Tibial artery (tissue), 4 donors: ENCODE results near the gene RHOJ.
"Not testable (repeated sequence)": the region's sequence is repeated elsewhere in the genome, so short reads cannot be mapped to it uniquely, and the experiment has no call there.

Experiments
- DNase-seq, 2 donors: peaks; one replicate each; pipeline ENCODE4 v3.0.0-alpha.2; 2019
- H3K27ac ChIP-seq, 2 donors: fragments of 200-600 bp; sonication (generic) in 1 of 2; 1 replicate in 1 of 2; 2 replicates in 1 of 2; pipeline ENCODE4 v1.5.1; 2018 to 2019; ENCODE audit warnings: mild to moderate bottlenecking in 1 of 2
- H3K27me3 ChIP-seq, 2 donors: fragments of 200-600 bp; sonication (generic) in 1 of 2; one replicate each; pipeline versions ENCODE4 v1.5.1 to v1.6.0; 2016 to 2019
- H3K36me3 ChIP-seq, 3 donors: fragments of 200-600 bp; sonication (generic) in 2 of 3; one replicate each; pipeline ENCODE4 v1.5.1; 2016 to 2019; ENCODE audit warnings: mild to moderate bottlenecking in 2 of 3
- H3K4me1 ChIP-seq, 4 donors: fragments of 200-600 bp; sonication (generic) in 2 of 4; 1 replicate in 3 of 4; 2 replicates in 1 of 4; pipeline ENCODE4 v1.5.1; 2016 to 2019
- H3K4me3 ChIP-seq, 2 donors: fragments of 200-600 bp; sonication (generic) in 1 of 2; 1 replicate in 1 of 2; 2 replicates in 1 of 2; pipeline ENCODE4 v1.5.1; 2018 to 2019; ENCODE audit warnings: mild to moderate bottlenecking in 2 of 2
- H3K9me3 ChIP-seq, 3 donors: fragments of 200-600 bp; sonication (generic) in 1 of 3; one replicate each; pipeline ENCODE4 v1.5.1; 2016 to 2019
- CTCF ChIP-seq, 2 experiments: fragments of 200-600 bp in 1 of 2; fragments of 450-650 bp in 1 of 2; IDR thresholded peaks; one replicate each; pipeline ENCODE4 v1.5.1; 2017 to 2019; ENCODE audit warnings: antibody characterized with exemption in 2 of 2, mild to moderate bottlenecking in 1 of 2, moderate library complexity in 1 of 2
- intact Hi-C: fragments of 100-400 bp; cut with DNase I; formaldehyde crosslinking; loops from one replicate; pipeline ENCODE4 v1.15.0; 2023; ENCODE audit warnings: low total_unique reads

RHOJ gene

DNA sequence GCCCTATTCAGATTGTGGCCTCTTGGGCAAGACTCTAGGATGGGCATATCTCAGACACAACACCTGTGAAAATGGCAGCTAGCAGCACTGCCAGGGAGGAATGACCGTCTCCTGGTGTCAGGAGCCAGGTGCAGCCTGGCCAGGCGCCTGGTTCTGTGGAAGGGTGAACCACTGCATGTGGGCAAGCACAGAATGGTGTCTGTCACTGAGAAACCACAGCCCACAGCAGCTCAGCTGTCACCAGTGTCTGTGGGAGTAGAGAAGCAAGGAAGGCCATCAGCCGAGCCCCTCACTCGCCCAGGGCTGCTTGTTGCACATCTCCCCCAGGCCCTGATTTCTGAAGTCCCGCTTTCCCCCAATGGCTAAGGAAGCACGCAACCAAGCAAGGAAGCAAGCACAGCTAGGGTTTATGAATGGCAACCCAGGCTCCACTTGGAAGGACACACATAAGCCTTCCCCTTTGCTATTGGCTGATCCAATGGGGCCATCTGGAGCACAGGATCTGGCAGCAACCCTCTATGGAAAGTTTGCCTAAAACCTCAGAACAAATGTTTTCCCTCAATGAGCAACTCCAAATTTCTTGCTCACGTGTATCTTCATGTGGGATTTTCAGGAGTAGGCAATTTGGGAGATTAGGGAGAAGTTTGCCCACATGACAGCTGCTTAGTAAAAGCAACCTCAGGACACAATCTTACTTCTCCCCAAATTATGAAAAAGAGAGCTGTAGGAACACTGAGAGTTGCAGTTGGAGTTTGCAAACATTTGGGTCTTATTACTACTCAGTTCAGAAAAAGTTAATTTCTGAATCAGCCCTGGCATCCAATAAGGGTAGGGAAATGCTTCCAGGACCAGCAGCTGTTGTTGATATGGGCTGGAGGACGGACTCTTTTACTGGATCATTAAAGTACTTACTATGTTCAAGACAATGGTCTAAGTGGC lies 69.7 kb downstream of the RHOJ start:
- Histone ChIP-seq H3K27ac (no peak overlapping the region), H3K4me1 (peaks cover 0 to 10% (median 0%) of the 10 kb centered on the region in 4 donors), H3K36me3 (no peaks in the 10 kb centered on the region), H3K27me3 (no peaks in the 10 kb centered on the region), H3K9me3 (no peaks in the 10 kb centered on the region), H3K4me3 (no peak overlapping the region)
- no peak for DNase-seq
- intact Hi-C loops = loop anchor here (2.0 kb wide), 1 partner anchor 99 kb away; no protein-coding TSS in a partner anchor
- no peak for TF ChIP-seq CTCF (IDR thresholded peaks at IDR 0.05)

DNA sequence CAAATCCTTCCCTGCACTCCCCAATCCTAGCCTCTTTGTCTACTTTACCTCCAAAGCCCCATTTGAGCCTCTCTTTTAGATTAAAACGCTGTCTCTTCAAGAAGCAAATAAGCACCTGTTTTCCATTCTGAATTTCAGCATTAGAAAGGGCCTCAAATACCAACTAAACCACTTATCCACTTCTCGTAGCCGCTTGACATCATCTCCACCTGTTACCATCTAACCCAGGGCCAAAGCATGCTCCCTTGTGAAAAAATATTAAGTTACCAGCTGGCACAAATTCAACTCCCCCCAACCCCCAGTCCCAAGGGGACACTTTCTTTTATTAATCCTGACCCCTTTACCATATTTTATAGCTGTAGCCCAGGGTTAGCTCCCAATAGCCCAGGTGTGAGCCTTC lies 71.4 kb downstream of the RHOJ start:
- H3K27ac ChIP-seq = no peak overlapping the region
- no peaks in the 10 kb centered on the region for H3K36me3 ChIP-seq
- TF ChIP-seq CTCF (IDR thresholded peaks at IDR 0.05) = no peak
- no peak overlapping the region for H3K4me3 ChIP-seq
- no peaks in the 10 kb centered on the region for H3K27me3 ChIP-seq
- H3K9me3 ChIP-seq = no peaks in the 10 kb centered on the region
- peaks cover 0 to 10% (median 0%) of the 10 kb centered on the region in 4 donors for H3K4me1 ChIP-seq
- intact Hi-C loops = no loop called here
- DNase-seq = no peak

DNA sequence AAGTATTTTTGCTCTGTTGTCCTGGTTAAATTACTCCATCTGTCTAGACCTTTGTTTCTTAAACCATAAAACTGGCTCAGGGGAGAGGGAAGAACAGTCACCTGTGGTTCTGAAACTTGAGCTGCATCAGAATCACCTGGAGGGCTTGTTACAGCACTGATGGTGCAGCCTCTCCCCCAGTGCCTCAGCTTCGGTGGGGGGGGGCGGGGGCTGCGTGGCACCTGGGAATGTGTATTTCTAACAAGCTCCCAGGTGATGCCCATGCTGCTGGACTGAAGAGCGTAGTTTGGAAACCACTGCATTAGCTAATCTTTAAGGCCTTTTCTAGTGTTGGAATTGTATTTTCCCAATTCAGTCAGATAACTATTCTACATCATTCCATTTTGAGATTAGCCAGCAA lies 71.8 kb downstream of the RHOJ start:
- intact Hi-C loops = no loop called here
- Histone ChIP-seq H3K4me1 (peaks cover 0 to 10% (median 0%) of the 10 kb centered on the region in 4 donors), H3K9me3 (no peaks in the 10 kb centered on the region), H3K27ac (no peak overlapping the region), H3K36me3 (no peaks in the 10 kb centered on the region), H3K27me3 (no peaks in the 10 kb centered on the region), H3K4me3 (no peak overlapping the region)
- TF ChIP-seq CTCF (IDR thresholded peaks at IDR 0.05) = no peak
- no peak for DNase-seq

DNA sequence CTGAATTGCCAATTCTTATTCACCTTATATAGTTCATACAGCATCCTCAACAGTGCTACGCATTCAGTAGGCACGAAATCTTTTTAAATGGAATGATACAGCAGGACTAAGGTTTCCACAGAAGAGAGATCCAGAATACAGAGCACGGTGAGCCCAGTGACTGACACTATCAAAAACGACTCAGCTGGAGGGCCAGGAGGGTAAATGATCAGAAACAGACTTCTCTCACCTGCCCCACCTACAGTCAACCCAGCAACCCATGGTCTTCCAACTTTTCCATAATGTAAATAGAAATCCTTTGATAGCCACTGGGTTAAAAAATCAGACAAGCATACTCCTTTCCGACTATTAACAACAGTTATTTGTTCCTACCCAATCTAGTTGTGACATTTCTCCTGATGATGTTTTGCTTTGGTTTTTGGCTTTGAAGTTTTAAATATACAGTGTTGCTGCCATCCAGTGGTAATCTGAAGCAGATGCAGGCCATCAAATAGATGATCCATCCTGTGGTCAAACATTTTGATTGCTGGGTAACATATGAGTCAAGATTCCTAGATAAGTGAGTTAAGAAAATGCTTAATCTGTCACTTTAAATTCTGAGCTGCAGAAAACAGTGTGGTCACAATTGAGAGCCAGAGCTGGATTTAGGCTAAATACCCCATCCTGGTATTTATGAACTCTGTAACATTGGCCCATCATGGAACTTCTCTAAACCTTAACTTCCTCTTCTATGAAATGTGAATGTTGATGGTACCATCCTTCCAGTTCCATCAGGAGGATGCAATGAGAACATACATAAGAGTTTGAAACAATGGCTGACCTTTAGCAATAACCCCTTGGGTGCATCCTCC lies 72.5 kb downstream of the RHOJ start:
- H3K9me3 ChIP-seq = no peaks in the 10 kb centered on the region
- no peaks in the 10 kb centered on the region for H3K27me3 ChIP-seq
- H3K27ac ChIP-seq = no peak overlapping the region
- intact Hi-C loops = no loop called here
- TF ChIP-seq CTCF (IDR thresholded peaks at IDR 0.05) = peak; percentile 77 to 90
- no peak overlapping the region for H3K4me3 ChIP-seq
- H3K4me1 ChIP-seq = peaks cover 0 to 10% (median 0%) of the 10 kb centered on the region in 4 donors
- no peaks in the 10 kb centered on the region for H3K36me3 ChIP-seq
- no peak for DNase-seq

DNA sequence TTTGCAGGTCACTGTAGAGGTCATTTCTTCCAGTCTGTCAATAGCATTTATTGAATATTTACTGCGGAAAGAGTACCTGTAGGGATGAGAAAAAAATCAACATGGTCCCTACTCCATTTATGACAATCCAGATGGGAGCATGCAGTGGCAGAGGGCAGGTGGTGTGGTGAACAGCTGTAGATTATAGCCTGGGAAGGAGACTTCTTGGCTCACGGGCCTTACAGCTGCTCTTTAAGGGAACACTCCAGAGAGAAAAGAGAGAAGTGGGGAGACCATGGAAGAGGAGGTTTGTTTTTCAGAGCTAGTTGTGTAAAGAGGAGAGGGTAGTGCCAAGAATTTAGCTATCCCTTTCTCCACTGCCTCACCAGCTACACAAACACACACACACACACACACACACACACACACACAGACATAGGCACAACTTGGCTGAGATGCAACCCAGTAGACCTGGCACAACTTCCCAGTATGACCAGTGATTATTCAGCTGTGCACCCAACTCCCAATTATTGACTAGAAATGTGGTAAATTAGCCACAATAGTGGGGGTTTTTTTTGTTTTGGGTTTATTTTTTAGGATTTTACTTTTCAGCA lies 73.4 kb downstream of the RHOJ start:
- H3K27me3 ChIP-seq = no peaks in the 10 kb centered on the region
- no peaks in the 10 kb centered on the region for H3K9me3 ChIP-seq
- H3K27ac ChIP-seq = no peak overlapping the region
- no peak for DNase-seq
- no peak overlapping the region for H3K4me3 ChIP-seq
- H3K36me3 ChIP-seq = no peaks in the 10 kb centered on the region
- intact Hi-C loops = no loop called here
- TF ChIP-seq CTCF (IDR thresholded peaks at IDR 0.05) = no peak
- peaks cover 0 to 10% (median 0%) of the 10 kb centered on the region in 4 donors for H3K4me1 ChIP-seq

GRCh38 chr14:63279933-63280332 lies 75.7 kb downstream of the RHOJ start:
- H3K27ac ChIP-seq, H3K36me3 ChIP-seq, H3K4me3 ChIP-seq, DNase-seq, H3K4me1 ChIP-seq, H3K27me3 ChIP-seq, H3K9me3 ChIP-seq: not testable (repeated sequence)
- intact Hi-C loops = loop anchor here (2.0 kb wide), 1 partner anchor 107 kb away; no protein-coding TSS in a partner anchor
